HEK293T (cell line): ENCODE measurements around the gene DCXR.

Experiments used
- CTBP1 ChIP-seq: fragments of 450-650 bp; IDR thresholded peaks from 2 replicates; pipeline ENCODE4 v1.6.1; 2016; ENCODE audit warnings: borderline replicate concordance
- ELF4 ChIP-seq: fragments of 450-650 bp; IDR thresholded peaks from 2 replicates; pipeline ENCODE4 v1.6.1; 2017; ENCODE audit warnings: antibody characterized with exemption
- FOXM1 ChIP-seq: fragments of 450-650 bp; IDR thresholded peaks from 2 replicates; pipeline ENCODE4 v1.6.1; 2017; ENCODE audit warnings: mild to moderate bottlenecking, borderline replicate concordance
- HDGF ChIP-seq: fragments of 450-650 bp; IDR thresholded peaks from 2 replicates; pipeline ENCODE4 v1.6.1; 2017; ENCODE audit warnings: antibody characterized with exemption, borderline replicate concordance
- LEF1 ChIP-seq: fragments of 450-650 bp; IDR thresholded peaks from 2 replicates; pipeline ENCODE4 v1.6.1; 2017; ENCODE audit warnings: mild to moderate bottlenecking, borderline replicate concordance
- SP1 ChIP-seq: fragments of 450-650 bp; IDR thresholded peaks from 2 replicates; pipeline ENCODE4 v1.6.1; 2017
- SUZ12 ChIP-seq: fragments of 450-650 bp; IDR thresholded peaks from 2 replicates; pipeline ENCODE4 v1.6.1; 2016; ENCODE audit warnings: mild to moderate bottlenecking
- TARDBP ChIP-seq: fragments of 450-650 bp; IDR thresholded peaks from 2 replicates; pipeline ENCODE4 v1.6.1; 2016
- ZNF384 ChIP-seq: fragments of 450-650 bp; IDR thresholded peaks from 2 replicates; pipeline ENCODE4 v1.6.1; 2016

- no peak for TF ChIP-seq SUZ12
- no peak for TF ChIP-seq SP1
- TF ChIP-seq TARDBP = no peak
- TF ChIP-seq FOXM1 = no peak
- no peak for TF ChIP-seq LEF1
- TF ChIP-seq HDGF = no peak
- TF ChIP-seq ELF4 = no peak
- TF ChIP-seq CTBP1 = no peak
- TF ChIP-seq ZNF384 = no peak
These were observed 17.8 kb upstream of the DCXR start for GRCh38 chr17:82055023-82055964.
